PC-3 (cell line): Measurements from ENCODE around the gene SMIM28. TPM values are rescaled to one million over a fixed set of nuclear protein-coding genes. Genes with fewer than 3 reads are reported as not detected.

Source experiments
- ATAC-seq: fragments of 200-7000 bp; cut with Tn5 transposase; 2 replicates; pipeline ENCODE4 v1.9.1; 2020; ENCODE audit warnings: mild to moderate bottlenecking, moderate library complexity
- BruUV-seq: library from RNA; stranded (reverse); fragments of 400-500 nt; replicated peaks from 2 replicates; lab custom pipeline; 2021; lab: Mats Ljungman, UMichigan
- CTCF ChIA-PET: fragments of 300-600 bp; sonication (Branson Sonifier 250); formaldehyde crosslinking; loops from one replicate; lab custom pipeline; 2022; ENCODE audit warnings: antibody characterized with exemption; lab: Charles Lee
- POLR2A ChIA-PET: fragments of 300-600 bp; sonication (Branson Sonifier 250); formaldehyde crosslinking; loops from one replicate; lab custom pipeline; 2022; ENCODE audit warnings: antibody characterized with exemption; ENCODE audit not compliant: unreplicated experiment; lab: Charles Lee
- DNase-seq: peaks from one replicate; pipeline ENCODE4 v3.0.0-alpha.2; 2015
- H2AFZ ChIP-seq: fragments of 300-600 bp; sonication (generic); 2 replicates; pipeline ENCODE4 v1.6.0; 2016; ENCODE audit warnings: antibody characterized with exemption, low read length
- H3F3A ChIP-seq: fragments of 300-600 bp; sonication (generic); one replicate; pipeline ENCODE4 v1.6.0; 2017; ENCODE audit warnings: antibody characterized with exemption, low read length, control low read depth, mild to moderate bottlenecking; ENCODE audit not compliant: unreplicated experiment
- H3K27ac ChIP-seq: fragments of 300-600 bp; sonication (generic); 2 replicates; pipeline ENCODE4 v1.5.1; 2016; ENCODE audit warnings: mild to moderate bottlenecking, low read length
- H3K27me3 ChIP-seq: fragments of 300-600 bp; sonication (generic); 2 replicates; pipeline ENCODE4 v1.6.1; 2016; ENCODE audit warnings: low read length, mixed read lengths
- H3K36me3 ChIP-seq: fragments of 300-600 bp; sonication (generic); 2 replicates; pipeline ENCODE4 v1.6.1; 2016; ENCODE audit warnings: low read depth, mixed run types, low read length, mixed read lengths
- H3K4me1 ChIP-seq: fragments of 300-600 bp; sonication (generic); 2 replicates; pipeline ENCODE4 v1.5.1; 2016; ENCODE audit warnings: low read length; ENCODE audit not compliant: insufficient read depth
- H3K4me2 ChIP-seq: fragments of 300-600 bp; sonication (generic); 2 replicates; pipeline ENCODE4 v1.6.0; 2016; ENCODE audit warnings: low read length
- H3K4me3 ChIP-seq: fragments of 300-600 bp; sonication (generic); 2 replicates; pipeline ENCODE4 v1.5.1; 2016; ENCODE audit warnings: mild to moderate bottlenecking, low read length, mixed read lengths
- H3K79me2 ChIP-seq: fragments of 300-600 bp; sonication (generic); 2 replicates; pipeline ENCODE4 v1.6.1; 2017; ENCODE audit warnings: low read length, mixed read lengths
- H3K9ac ChIP-seq: fragments of 300-600 bp; sonication (generic); 2 replicates; pipeline ENCODE4 v1.6.0; 2016; ENCODE audit warnings: mild to moderate bottlenecking, low read length
- H3K9me2 ChIP-seq: fragments of 300-600 bp; sonication (generic); replicated peaks from 2 replicates; pipeline ENCODE4 v1.6.1; 2016; ENCODE audit warnings: mixed run types, low read length, mixed read lengths
- H3K9me3 ChIP-seq: fragments of 300-600 bp; sonication (generic); 2 replicates; pipeline ENCODE4 v1.6.1; 2016; ENCODE audit warnings: low read length, mixed read lengths
- H4K20me1 ChIP-seq: fragments of 300-600 bp; sonication (generic); 2 replicates; pipeline ENCODE4 v1.6.1; 2016; ENCODE audit warnings: low read length, mixed read lengths
- CTCF ChIP-seq: fragments of 300-600 bp; sonication (generic); conservative IDR thresholded peaks from 2 replicates; pipeline ENCODE4 v1.5.1; 2017; ENCODE audit warnings: antibody characterized with exemption, low read depth, mild to moderate bottlenecking, low read length
- EZH2 ChIP-seq: fragments of 300-600 bp; sonication (generic); IDR thresholded peaks from one replicate; pipeline ENCODE4 v1.6.1; 2017; ENCODE audit warnings: antibody characterized with exemption, mild to moderate bottlenecking, low read length; ENCODE audit not compliant: unreplicated experiment
- EZH2phosphoT487 ChIP-seq: fragments of 300-600 bp; sonication (generic); IDR thresholded peaks from 2 replicates; pipeline ENCODE4 v1.6.1; 2018; ENCODE audit warnings: mild to moderate bottlenecking, antibody characterized with exemption, low read length, borderline replicate concordance
- intact Hi-C: fragments of 100-400 bp; cut with micrococcal nuclease; formaldehyde crosslinking; loops from 2 replicates; pipeline ENCODE4 v1.9.0; 2023
- total RNA-seq: library from RNA; depleted of rRNA; stranded (reverse); fragments of >200 nt; gene quantifications from 2 replicates; pipeline ENCODE4 v1.2.3, GENCODE V29; 2014

SMIM28 gene
- total RNA-seq, 1 experiment from 2014 or later = not detected

- no peaks in the 10 kb centered on the region for H4K20me1 ChIP-seq
- DNase-seq (no peak), ATAC-seq (no peak)
- H3K4me1 ChIP-seq = peaks cover 7% of the 10 kb centered on the region; the same call in 1 of the 2 replicates
- H3K9me2 ChIP-seq = no peaks in the 10 kb centered on the region
- H3K36me3 ChIP-seq = no peaks in the 10 kb centered on the region
- TF ChIP-seq EZH2phosphoT487 = no peak
- TF ChIP-seq EZH2 = no peak
- TF ChIP-seq CTCF = no peak
- no peaks in the 10 kb centered on the region for H3F3A ChIP-seq
- CTCF ChIA-PET = no interaction called here
- no peak overlapping the region for H3K9ac ChIP-seq
- no peak overlapping the region for H3K27ac ChIP-seq
- no peaks in the 10 kb centered on the region for H3K27me3 ChIP-seq
- H3K4me3 ChIP-seq = no peak overlapping the region
- intact Hi-C loops = no loop called here
- POLR2A ChIA-PET = interaction anchor here (0.5 to 0.6 kb wide), 2 partner anchors 10 to 270 kb away, joined by 4 to 5 read pairs; partner anchors contain the start of gene PERP
- BruUV-seq = no TSS peak
- H2AFZ ChIP-seq = no peak overlapping the region
- no peaks in the 10 kb centered on the region for H3K79me2 ChIP-seq
- H3K4me2 ChIP-seq = no peak overlapping the region
- no peaks in the 10 kb centered on the region for H3K9me3 ChIP-seq
Measured at GRCh38 chr6:138377042-138377441, 663 bp upstream of the SMIM28 start.

GRCh38 chr6:138378463-138378862 is 758 bp downstream of the SMIM28 start:
- Histone ChIP-seq H3K9me2 (no peaks in the 10 kb centered on the region), H3K79me2 (no peaks in the 10 kb centered on the region), H4K20me1 (no peaks in the 10 kb centered on the region), H3K36me3 (no peaks in the 10 kb centered on the region), H3K9ac (no peak overlapping the region), H3K4me1 (no peaks in the 10 kb centered on the region), H3K9me3 (no peaks in the 10 kb centered on the region), H2AFZ (no peak overlapping the region), H3K4me2 (no peak overlapping the region), H3K27ac (no peak overlapping the region), H3K4me3 (no peak overlapping the region), H3F3A (no peaks in the 10 kb centered on the region), H3K27me3 (no peaks in the 10 kb centered on the region)
- ChIA-PET CTCF (no interaction called here), POLR2A (no interaction called here)
- no TSS peak for BruUV-seq
- no peak for TF ChIP-seq CTCF
- no peak for TF ChIP-seq EZH2phosphoT487
- no peak for TF ChIP-seq EZH2
- ATAC-seq = no peak
- intact Hi-C loops = no loop called here
- DNase-seq = no peak

GRCh38 chr6:138382498-138383265 is 5.0 kb downstream of the SMIM28 start:
- no peaks in the 10 kb centered on the region for H3K79me2 ChIP-seq
- H3K9me3 ChIP-seq = no peaks in the 10 kb centered on the region
- H3K9me2 ChIP-seq = no peaks in the 10 kb centered on the region
- DNase-seq (no peak), ATAC-seq (no peak)
- peaks cover 7% of the 10 kb centered on the region for H3K4me1 ChIP-seq
- TF ChIP-seq EZH2 = no peak
- no peak for TF ChIP-seq CTCF
- no peak for TF ChIP-seq EZH2phosphoT487
- CTCF ChIA-PET = no interaction called here
- no peaks in the 10 kb centered on the region for H3K27me3 ChIP-seq
- H3K9ac ChIP-seq = no peak overlapping the region
- no peak overlapping the region for H2AFZ ChIP-seq
- POLR2A ChIA-PET = no interaction called here
- BruUV-seq = no TSS peak
- H3K27ac ChIP-seq = no peak overlapping the region
- intact Hi-C loops = no loop called here
- H4K20me1 ChIP-seq = no peaks in the 10 kb centered on the region
- H3F3A ChIP-seq = no peaks in the 10 kb centered on the region
- no peak overlapping the region for H3K4me2 ChIP-seq
- no peak overlapping the region for H3K4me3 ChIP-seq
- H3K36me3 ChIP-seq = no peaks in the 10 kb centered on the region
